Measurements from ENCODE around the gene KRT71.

DNA sequence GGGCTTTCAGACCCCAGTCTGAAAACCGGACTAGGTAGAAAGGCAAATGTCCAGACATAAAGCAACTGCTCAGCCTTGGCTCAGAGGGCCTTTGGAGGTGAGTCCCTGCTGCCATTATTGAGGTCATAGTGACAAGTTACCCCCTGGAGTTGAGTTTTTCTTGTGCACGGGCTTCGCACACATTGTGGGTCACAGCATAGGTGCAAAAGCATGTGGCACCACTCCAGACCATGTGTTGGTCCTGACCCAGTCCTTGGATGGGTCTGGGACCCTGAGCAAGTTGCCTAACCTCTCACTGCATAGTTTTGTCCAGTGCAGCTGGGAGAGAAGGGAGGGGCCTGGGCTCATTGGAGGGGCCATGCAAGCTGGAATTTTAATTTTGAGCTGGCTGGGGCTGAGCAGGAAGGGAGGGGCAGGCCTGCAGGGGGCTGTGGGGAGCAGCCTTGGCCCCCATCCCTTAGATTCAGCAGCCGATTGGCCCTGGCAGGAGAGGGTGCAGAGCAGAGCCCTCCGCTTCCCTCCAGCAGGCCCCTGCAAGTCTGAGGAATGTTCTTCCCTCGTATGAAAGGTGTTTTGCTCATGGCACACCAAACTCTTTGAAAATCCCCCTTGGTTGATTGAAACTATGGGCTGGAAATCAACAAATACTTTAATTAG, 28.6 kb downstream of the KRT71 start:
- TF ChIP-seq, protein P1, sequence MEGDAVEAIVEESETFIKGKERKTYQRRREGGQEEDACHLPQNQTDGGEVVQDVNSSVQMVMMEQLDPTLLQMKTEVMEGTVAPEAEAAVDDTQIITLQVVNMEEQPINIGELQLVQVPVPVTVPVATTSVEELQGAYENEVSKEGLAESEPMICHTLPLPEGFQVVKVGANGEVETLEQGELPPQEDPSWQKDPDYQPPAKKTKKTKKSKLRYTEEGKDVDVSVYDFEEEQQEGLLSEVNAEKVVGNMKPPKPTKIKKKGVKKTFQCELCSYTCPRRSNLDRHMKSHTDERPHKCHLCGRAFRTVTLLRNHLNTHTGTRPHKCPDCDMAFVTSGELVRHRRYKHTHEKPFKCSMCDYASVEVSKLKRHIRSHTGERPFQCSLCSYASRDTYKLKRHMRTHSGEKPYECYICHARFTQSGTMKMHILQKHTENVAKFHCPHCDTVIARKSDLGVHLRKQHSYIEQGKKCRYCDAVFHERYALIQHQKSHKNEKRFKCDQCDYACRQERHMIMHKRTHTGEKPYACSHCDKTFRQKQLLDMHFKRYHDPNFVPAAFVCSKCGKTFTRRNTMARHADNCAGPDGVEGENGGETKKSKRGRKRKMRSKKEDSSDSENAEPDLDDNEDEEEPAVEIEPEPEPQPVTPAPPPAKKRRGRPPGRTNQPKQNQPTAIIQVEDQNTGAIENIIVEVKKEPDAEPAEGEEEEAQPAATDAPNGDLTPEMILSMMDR (IDR thresholded peaks at IDR 0.05), result no peak
- TF ChIP-seq, protein P2, sequence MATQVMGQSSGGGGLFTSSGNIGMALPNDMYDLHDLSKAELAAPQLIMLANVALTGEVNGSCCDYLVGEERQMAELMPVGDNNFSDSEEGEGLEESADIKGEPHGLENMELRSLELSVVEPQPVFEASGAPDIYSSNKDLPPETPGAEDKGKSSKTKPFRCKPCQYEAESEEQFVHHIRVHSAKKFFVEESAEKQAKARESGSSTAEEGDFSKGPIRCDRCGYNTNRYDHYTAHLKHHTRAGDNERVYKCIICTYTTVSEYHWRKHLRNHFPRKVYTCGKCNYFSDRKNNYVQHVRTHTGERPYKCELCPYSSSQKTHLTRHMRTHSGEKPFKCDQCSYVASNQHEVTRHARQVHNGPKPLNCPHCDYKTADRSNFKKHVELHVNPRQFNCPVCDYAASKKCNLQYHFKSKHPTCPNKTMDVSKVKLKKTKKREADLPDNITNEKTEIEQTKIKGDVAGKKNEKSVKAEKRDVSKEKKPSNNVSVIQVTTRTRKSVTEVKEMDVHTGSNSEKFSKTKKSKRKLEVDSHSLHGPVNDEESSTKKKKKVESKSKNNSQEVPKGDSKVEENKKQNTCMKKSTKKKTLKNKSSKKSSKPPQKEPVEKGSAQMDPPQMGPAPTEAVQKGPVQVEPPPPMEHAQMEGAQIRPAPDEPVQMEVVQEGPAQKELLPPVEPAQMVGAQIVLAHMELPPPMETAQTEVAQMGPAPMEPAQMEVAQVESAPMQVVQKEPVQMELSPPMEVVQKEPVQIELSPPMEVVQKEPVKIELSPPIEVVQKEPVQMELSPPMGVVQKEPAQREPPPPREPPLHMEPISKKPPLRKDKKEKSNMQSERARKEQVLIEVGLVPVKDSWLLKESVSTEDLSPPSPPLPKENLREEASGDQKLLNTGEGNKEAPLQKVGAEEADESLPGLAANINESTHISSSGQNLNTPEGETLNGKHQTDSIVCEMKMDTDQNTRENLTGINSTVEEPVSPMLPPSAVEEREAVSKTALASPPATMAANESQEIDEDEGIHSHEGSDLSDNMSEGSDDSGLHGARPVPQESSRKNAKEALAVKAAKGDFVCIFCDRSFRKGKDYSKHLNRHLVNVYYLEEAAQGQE (IDR thresholded peaks at IDR 0.05; ENCODE audit: insufficient read depth in 1 of 2, low read depth in 2 of 2, low read length in 1 of 2), result no peak
- no peak for TF ChIP-seq POLR2AphosphoS5 (IDR thresholded peaks at IDR 0.05; ENCODE audit: low read depth, low read length)

Measured in Panc1 (cell line).